A549 treated with DMSO at 1 μM for 4 hours (cell line): Measurements from ENCODE around the gene SCN8A. TPM values are rescaled to one million over a fixed set of nuclear protein-coding genes. Genes with fewer than 3 reads are reported as not detected.

Experiments
- total RNA-seq: library from RNA; stranded (reverse); fragments of 200-300 nt; extraction: Qiagen RNA extraction; gene quantifications from 5 replicates; pipeline ENCODE4 v1.2.3, GENCODE V29; 2022; ENCODE audit warnings: low read depth

SCN8A gene
- total RNA-seq = 1.4 to 2.5 TPM (median 2.1 TPM) in 5 replicates

GRCh38 chr12:51591016-51591901 is at the start of gene SCN8A:
SCN8A (plus strand) TSS chr12:51591233; CDS start chr12:51662818, 71,585 bp downstream.

GRCh38 chr12:51848326-51848727 is 257.3 kb downstream of the SCN8A start, which contains the start of gene FIGNL2:
FIGNL2 (minus strand) TSS chr12:51848718; CDS start chr12:51822413, 26,305 bp downstream.

Other genes with a start within 250 kb of the SCN8A start
- gene CELA1, start 244.6 kb upstream of the SCN8A start, total RNA-seq = not detected in 5 replicates
- 3.1 to 4.7 TPM (median 4.3 TPM) in 5 replicates for gene GALNT6, start 199.8 kb upstream of the SCN8A start, total RNA-seq
- gene SLC4A8, start 166.4 kb upstream of the SCN8A start, total RNA-seq = 1.0 to 2.6 TPM (median 1.6 TPM) in 5 replicates